SIG-M5 treated with dmso at 0.1 percent for 504 hours (cell line): ENCODE results near the gene FLRT3.

Experiments used
- DNase-seq: peaks from one replicate; lab custom pipeline; 2025; ENCODE audit not compliant: unreplicated experiment; lab: John Stamatoyannopoulos, UW

Gene FLRT3

GRCh38 chr20:14331646-14332045 is 5.8 kb downstream of the FLRT3 start:
- DNase-seq: no peak

GRCh38 chr20:14319704-14320103 is 17.7 kb downstream of the FLRT3 start:
- no peak for DNase-seq

- no peak for DNase-seq
These were observed 23.9 kb downstream of the FLRT3 start for GRCh38 chr20:14313341-14314020.

GRCh38 chr20:14312001-14312400 is 25.4 kb downstream of the FLRT3 start:
- DNase-seq: no peak

- no peak for DNase-seq
These were observed 26.3 kb downstream of the FLRT3 start for GRCh38 chr20:14310977-14311627.

DNA sequence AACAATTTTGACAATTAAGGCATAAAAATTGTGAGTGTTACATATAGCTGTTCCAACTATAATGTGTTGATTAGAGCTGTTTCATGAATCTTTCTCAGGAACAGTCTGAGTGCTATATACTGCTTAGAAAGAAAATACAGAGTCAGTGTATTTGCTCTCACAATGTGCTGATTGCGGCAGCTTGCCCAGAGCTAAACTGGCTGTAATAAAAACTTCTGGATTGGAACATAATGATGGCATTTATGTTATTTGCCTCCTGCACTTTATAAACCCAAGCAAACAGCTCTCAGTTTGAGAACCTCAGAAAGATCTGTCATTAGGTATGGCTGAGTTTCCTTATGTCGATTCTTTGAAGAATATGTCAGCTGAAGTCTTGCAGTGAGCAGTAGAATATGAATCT is 29.5 kb downstream of the FLRT3 start:
- DNase-seq: no peak

- no peak for DNase-seq
These were observed 32.9 kb downstream of the FLRT3 start for GRCh38 chr20:14304472-14304871.

DNA sequence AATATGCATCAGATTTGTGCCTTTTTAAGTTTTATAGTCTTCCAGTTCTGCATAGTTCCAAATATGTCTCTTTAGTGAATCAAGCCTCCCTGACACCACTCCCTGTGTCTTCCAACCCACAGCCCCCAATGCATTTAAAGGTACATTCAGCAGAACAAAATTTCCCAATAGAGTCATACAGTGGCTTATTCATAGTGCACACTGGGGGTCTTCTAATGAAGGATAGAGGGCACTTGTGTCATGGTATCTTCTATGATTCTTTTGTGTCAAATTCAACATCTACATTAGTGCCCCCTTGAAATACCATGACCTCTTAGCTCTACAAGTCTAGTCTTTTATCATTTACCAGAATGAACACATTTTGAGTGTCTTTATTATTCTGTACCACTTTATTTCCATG is 33.8 kb downstream of the FLRT3 start:
- no peak for DNase-seq

DNA sequence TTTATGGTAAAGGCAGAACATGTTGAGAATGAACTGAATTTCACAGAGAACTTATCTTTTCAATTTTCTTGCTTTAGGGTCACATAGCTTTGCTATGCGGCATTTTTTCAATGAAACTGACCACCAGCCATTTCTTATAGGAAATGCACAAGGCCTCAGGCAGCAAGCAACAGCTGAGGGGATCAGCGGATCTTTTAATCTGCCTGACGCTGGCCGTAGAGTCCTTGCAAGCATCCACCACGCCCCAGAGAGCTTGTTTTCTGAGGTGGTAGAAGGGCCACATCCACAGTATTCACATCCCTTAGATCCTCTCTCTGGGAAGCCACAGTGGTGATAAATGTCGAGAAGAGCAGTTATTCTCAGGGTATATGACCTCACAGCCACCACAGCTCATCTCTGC is 34.3 kb downstream of the FLRT3 start:
- DNase-seq: no peak

DNA sequence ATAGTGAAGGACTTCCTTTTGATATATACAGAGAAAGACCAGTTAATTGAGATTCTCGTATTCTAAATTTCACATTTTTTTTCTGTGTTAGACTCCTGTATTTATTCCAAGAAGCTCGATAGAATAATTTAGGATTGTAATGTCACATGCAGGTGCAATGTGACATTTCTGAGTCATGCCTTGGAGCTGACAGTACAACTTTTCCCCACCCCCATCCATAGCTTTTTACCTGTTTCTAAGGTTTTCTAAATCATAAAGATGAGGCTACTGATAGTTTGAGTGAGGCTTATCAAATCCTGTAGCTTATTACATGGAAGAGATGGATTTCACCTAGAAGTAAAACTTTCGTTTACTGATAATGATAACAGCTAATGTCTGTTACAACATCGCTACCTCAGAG is 37.6 kb downstream of the FLRT3 start:
- no peak for DNase-seq

- DNase-seq: no peak
These were observed 41.6 kb downstream of the FLRT3 start for GRCh38 chr20:14295770-14296309.

- no peak for DNase-seq
These were observed 42.2 kb downstream of the FLRT3 start for GRCh38 chr20:14295238-14295637.

DNA sequence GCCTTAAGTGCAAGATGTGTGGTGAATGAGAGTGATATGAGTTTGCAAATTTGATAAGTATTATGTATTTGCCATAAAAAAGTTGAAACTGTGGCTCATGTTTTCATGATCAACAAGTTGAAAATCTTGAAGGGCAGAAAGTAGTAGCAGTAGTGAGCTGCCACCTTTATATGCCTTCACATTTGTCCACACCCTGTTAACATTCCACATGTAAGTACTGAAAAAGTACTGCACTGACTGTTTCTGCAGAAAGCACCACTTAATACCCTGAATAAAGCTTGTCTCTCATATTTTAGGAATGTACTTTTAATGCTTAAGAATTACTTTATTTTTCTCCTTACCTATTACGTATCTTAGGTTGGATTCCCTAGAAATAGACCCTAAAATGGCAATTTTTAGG is 45.9 kb downstream of the FLRT3 start:
- DNase-seq: no peak

DNA sequence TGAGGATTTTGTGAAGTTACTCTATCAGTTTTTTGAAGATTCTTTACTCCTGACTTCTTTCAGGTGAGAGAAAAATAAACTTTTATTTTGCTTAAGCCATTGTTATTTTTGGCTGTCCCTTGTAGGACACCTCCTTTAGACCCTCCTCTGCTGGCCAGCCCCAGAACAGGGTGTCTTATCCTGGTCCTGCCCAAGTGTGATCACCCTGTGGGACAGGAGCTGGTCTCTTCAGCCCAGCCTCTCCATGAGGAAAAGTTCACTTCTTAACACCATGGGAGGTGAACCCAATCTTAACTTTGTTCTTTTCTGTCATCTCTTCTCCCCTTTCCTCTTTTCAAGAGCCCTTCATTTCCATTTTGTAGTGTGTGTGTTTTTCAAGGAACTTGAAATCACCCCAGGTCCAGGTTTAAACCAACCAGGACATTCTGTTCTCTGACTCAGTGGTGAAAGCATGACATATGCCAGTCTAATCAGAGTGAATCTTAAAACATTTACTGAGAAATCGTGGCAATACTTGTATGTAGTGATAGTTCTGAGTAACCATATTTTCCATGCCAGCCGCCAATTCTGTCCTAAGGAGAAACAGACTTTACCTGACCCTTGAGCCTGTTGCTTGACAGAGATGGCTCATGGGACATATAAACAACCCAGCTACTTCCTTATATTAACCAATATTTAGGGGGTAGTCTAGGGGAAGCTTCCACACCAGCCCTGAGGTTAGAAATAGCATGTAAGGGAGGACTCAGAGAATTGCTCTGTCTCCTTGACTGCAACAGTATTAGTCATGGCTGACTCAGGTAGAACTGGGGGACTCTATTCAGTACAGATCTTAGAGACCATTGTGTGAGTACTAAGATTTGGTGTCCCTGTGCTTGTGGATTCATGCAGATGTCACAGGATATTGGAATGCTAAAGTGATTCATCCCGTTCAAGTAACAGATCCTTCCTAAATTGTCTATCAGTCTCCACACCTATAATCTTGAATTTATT is 48.8 kb downstream of the FLRT3 start:
- no peak for DNase-seq

- no peak for DNase-seq
These were observed 53.0 kb downstream of the FLRT3 start for GRCh38 chr20:14284443-14284842.

- no peak for DNase-seq
These were observed 55.3 kb downstream of the FLRT3 start for GRCh38 chr20:14282140-14282539.
